COLO829 (cell line): ENCODE data around the gene HIP1.

Experiments used
- DNase-seq: peaks from one replicate; pipeline ENCODE4 v3.0.0; 2012; ENCODE audit warnings: low spot score

HIP1 gene

GRCh38 chr7:75669579-75669978 lies 69.2 kb downstream of the HIP1 start:
- DNase-seq: no peak

GRCh38 chr7:75667938-75668337 lies 70.8 kb downstream of the HIP1 start:
- DNase-seq: no peak

GRCh38 chr7:75663302-75663907 lies 75.3 kb downstream of the HIP1 start:
- DNase-seq: no peak

GRCh38 chr7:75662579-75663301 lies 76.0 kb downstream of the HIP1 start:
- no peak for DNase-seq

GRCh38 chr7:75660566-75661215 lies 78.0 kb downstream of the HIP1 start:
- DNase-seq: no peak

GRCh38 chr7:75658802-75659201 lies 79.9 kb downstream of the HIP1 start:
- DNase-seq: no peak

GRCh38 chr7:75658369-75658768 lies 80.4 kb downstream of the HIP1 start:
- DNase-seq: no peak

- DNase-seq: no peak
These were observed 80.9 kb downstream of the HIP1 start for GRCh38 chr7:75657866-75658265.

GRCh38 chr7:75656740-75657139 lies 82.0 kb downstream of the HIP1 start:
- DNase-seq: no peak

GRCh38 chr7:75655536-75655935 lies 83.2 kb downstream of the HIP1 start:
- DNase-seq: no peak

- no peak for DNase-seq
These were observed 83.9 kb downstream of the HIP1 start for GRCh38 chr7:75654855-75655254.

GRCh38 chr7:75653651-75654050 lies 85.1 kb downstream of the HIP1 start:
- no peak for DNase-seq

- DNase-seq: no peak
These were observed 86.0 kb downstream of the HIP1 start for GRCh38 chr7:75652788-75653187.

GRCh38 chr7:75650681-75651080 lies 88.1 kb downstream of the HIP1 start:
- no peak for DNase-seq

- DNase-seq: no peak
These were observed 88.7 kb downstream of the HIP1 start for GRCh38 chr7:75650062-75650461.

GRCh38 chr7:75649462-75649861 lies 89.3 kb downstream of the HIP1 start:
- no peak for DNase-seq

- no peak for DNase-seq
These were observed 90.9 kb downstream of the HIP1 start for GRCh38 chr7:75647709-75648438.

GRCh38 chr7:75646571-75647102 lies 92.1 kb downstream of the HIP1 start:
- no peak for DNase-seq

GRCh38 chr7:75645570-75645969 lies 93.2 kb downstream of the HIP1 start:
- no peak for DNase-seq

- no peak for DNase-seq
These were observed 94.2 kb downstream of the HIP1 start for GRCh38 chr7:75644589-75644988.

- DNase-seq: peak; percentile 86
These were observed 95.8 kb downstream of the HIP1 start for GRCh38 chr7:75642810-75643486.

GRCh38 chr7:75640201-75640600 lies 98.5 kb downstream of the HIP1 start:
- no peak for DNase-seq
